T1000 (cell line): ENCODE data around the gene IL4R.

Source experiments
- DNase-seq: peaks from one replicate; lab custom pipeline; 2025; ENCODE audit warnings: mixed read lengths; lab: John Stamatoyannopoulos, UW

Gene IL4R

GRCh38 chr16:27315333-27316037 lies 1.7 kb downstream of the IL4R start:
- DNase-seq = peak; percentile 52

- DNase-seq = no peak
Observed at GRCh38 chr16:27316038-27316680, 2.4 kb downstream of the IL4R start.

- DNase-seq = no peak
Observed at GRCh38 chr16:27317320-27317719, 3.5 kb downstream of the IL4R start.

- no peak for DNase-seq
Observed at GRCh38 chr16:27317738-27318391, 4.1 kb downstream of the IL4R start.

GRCh38 chr16:27318392-27319256 lies 4.8 kb downstream of the IL4R start:
- DNase-seq = no peak

- no peak for DNase-seq
Observed at GRCh38 chr16:27319257-27319965, 5.6 kb downstream of the IL4R start.

GRCh38 chr16:27320261-27321012 lies 6.7 kb downstream of the IL4R start:
- DNase-seq = no peak

GRCh38 chr16:27321013-27321915 lies 7.5 kb downstream of the IL4R start:
- no peak for DNase-seq

- no peak for DNase-seq
Observed at GRCh38 chr16:27322858-27323780, 9.3 kb downstream of the IL4R start.

GRCh38 chr16:27323781-27324561 lies 10.2 kb downstream of the IL4R start:
- no peak for DNase-seq

- no peak for DNase-seq
Observed at GRCh38 chr16:27324851-27325301, 11.1 kb downstream of the IL4R start.

GRCh38 chr16:27325736-27326135 lies 12.0 kb downstream of the IL4R start:
- DNase-seq = no peak

- no peak for DNase-seq
Observed at GRCh38 chr16:27326251-27326650, 12.5 kb downstream of the IL4R start.

GRCh38 chr16:27326738-27327585 lies 13.2 kb downstream of the IL4R start:
- peak; percentile 86 for DNase-seq

GRCh38 chr16:27327586-27327915 lies 13.8 kb downstream of the IL4R start:
- DNase-seq = no peak

- DNase-seq = no peak
Observed at GRCh38 chr16:27328937-27329336, 15.2 kb downstream of the IL4R start.
